NCI-H1694 (cell line): Measurements from ENCODE around the gene OR10C1.

ENCODE experiments used
- DNase-seq: peaks from one replicate; lab custom pipeline; 2025; lab: John Stamatoyannopoulos, UW

Gene OR10C1

GRCh38 chr6:29478740-29479139 is 39.6 kb downstream of the OR10C1 start:
- DNase-seq = no peak

GRCh38 chr6:29479560-29479959 is 40.5 kb downstream of the OR10C1 start:
- no peak for DNase-seq

- no peak for DNase-seq
These were observed 44.1 kb downstream of the OR10C1 start for GRCh38 chr6:29483186-29483585.

GRCh38 chr6:29483735-29484134 is 44.6 kb downstream of the OR10C1 start:
- DNase-seq = no peak

- no peak for DNase-seq
These were observed 47.5 kb downstream of the OR10C1 start for GRCh38 chr6:29486577-29486976.

- no peak for DNase-seq
These were observed 48.0 kb downstream of the OR10C1 start for GRCh38 chr6:29487131-29487530.

GRCh38 chr6:29487660-29488059 is 48.6 kb downstream of the OR10C1 start, which contains the start of gene MAS1L:
Gene MAS1L, minus strand, starts transcription at chr6:29487956. Its CDS starts 54 bp downstream, at chr6:29487902.
- no peak for DNase-seq

- DNase-seq = no peak
These were observed 49.8 kb downstream of the OR10C1 start for GRCh38 chr6:29488874-29489273.

GRCh38 chr6:29489286-29489685 is 50.2 kb downstream of the OR10C1 start:
- DNase-seq = no peak

GRCh38 chr6:29490055-29490454 is 50.9 kb downstream of the OR10C1 start:
- no peak for DNase-seq

- DNase-seq = no peak
These were observed 51.4 kb downstream of the OR10C1 start for GRCh38 chr6:29490552-29490951.
